Loucy (cell line): Measurements from ENCODE around the gene TRIB2.

Experiments
- EZH2phosphoT487 ChIP-seq: fragments of 200-600 bp; IDR thresholded peaks from 2 replicates; pipeline ENCODE4 v1.6.1; 2018; ENCODE audit warnings: antibody characterized with exemption, mild to moderate bottlenecking, moderate library complexity, borderline replicate concordance
- TF ChIP-seq, protein P1 (sequence below): fragments of 200-600 bp; sonication (generic); conservative IDR thresholded peaks from 2 replicates; pipeline ENCODE4 v1.5.1; 2014; ENCODE audit warnings: mild to moderate bottlenecking, antibody characterized with exemption, low read length

DNA sequence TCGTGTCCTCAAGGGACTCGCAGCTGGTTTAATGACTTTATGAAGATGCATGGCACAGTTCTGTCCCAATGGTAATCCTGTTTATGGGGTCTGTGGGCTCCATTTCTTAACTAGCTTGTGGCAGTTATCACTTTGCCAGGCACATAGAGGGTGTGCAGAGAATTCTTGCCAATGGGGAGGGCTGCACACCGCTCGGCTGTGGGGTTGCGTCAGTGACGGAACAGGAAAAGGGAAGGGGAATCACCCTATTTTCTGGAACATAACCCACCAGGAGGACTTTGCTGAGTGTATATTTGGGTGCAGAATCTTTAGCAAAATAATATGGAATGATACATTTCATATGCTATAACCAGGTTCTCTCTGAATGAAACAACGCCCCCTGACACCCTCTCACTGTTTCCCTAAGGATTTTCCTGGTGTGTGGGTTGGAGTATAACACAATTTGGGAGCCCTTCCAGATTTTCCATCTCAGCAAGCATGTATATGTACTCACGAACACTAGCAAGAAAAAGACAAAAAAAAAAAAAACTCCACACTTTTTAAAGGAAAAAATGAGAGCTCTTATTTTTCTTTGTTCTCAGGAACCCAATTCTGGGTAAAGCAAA is 43.9 kb upstream of the TRIB2 start:
- TF ChIP-seq, protein P1, sequence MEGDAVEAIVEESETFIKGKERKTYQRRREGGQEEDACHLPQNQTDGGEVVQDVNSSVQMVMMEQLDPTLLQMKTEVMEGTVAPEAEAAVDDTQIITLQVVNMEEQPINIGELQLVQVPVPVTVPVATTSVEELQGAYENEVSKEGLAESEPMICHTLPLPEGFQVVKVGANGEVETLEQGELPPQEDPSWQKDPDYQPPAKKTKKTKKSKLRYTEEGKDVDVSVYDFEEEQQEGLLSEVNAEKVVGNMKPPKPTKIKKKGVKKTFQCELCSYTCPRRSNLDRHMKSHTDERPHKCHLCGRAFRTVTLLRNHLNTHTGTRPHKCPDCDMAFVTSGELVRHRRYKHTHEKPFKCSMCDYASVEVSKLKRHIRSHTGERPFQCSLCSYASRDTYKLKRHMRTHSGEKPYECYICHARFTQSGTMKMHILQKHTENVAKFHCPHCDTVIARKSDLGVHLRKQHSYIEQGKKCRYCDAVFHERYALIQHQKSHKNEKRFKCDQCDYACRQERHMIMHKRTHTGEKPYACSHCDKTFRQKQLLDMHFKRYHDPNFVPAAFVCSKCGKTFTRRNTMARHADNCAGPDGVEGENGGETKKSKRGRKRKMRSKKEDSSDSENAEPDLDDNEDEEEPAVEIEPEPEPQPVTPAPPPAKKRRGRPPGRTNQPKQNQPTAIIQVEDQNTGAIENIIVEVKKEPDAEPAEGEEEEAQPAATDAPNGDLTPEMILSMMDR, result no peak
- TF ChIP-seq EZH2phosphoT487, result no peak
